DOHH2 (cell line): ENCODE measurements around the gene UNC13A.

Experiments
- H3F3A ChIP-seq: fragments of 200-600 bp; sonication (generic), shearing (Covaris generic); 2 replicates; pipeline ENCODE4 v1.6.0; 2016; ENCODE audit warnings: antibody characterized with exemption, mild to moderate bottlenecking; ENCODE audit not compliant: control insufficient read depth, insufficient read depth
- H3K27ac ChIP-seq: fragments of 200-600 bp; sonication (generic); 2 replicates; pipeline ENCODE4 v1.5.1; 2014; ENCODE audit warnings: low read depth, mild to moderate bottlenecking, low read length, moderate library complexity
- H3K27me3 ChIP-seq: fragments of 200-600 bp; sonication (generic); 2 replicates; pipeline ENCODE4 v1.6.1; 2014; ENCODE audit warnings: mild to moderate bottlenecking, low read length, mixed read lengths; ENCODE audit not compliant: control insufficient read depth
- H3K36me3 ChIP-seq: fragments of 200-600 bp; sonication (generic); 2 replicates; pipeline ENCODE4 v1.6.1; 2014; ENCODE audit warnings: mild to moderate bottlenecking, low read length, moderate library complexity, mixed read lengths; ENCODE audit not compliant: control insufficient read depth
- H3K4me1 ChIP-seq: fragments of 200-600 bp; sonication (generic); 2 replicates; pipeline ENCODE4 v1.6.1; 2014; ENCODE audit warnings: mild to moderate bottlenecking, low read length, mixed read lengths; ENCODE audit not compliant: control insufficient read depth
- H3K4me2 ChIP-seq: fragments of 200-600 bp; sonication (generic); 2 replicates; pipeline ENCODE4 v1.6.0; 2014; ENCODE audit warnings: mild to moderate bottlenecking, low read length, moderate library complexity
- H3K4me3 ChIP-seq: fragments of 200-600 bp; sonication (generic); 2 replicates; pipeline ENCODE4 v1.5.1; 2014; ENCODE audit warnings: mild to moderate bottlenecking, low read length, mixed read lengths
- H3K79me2 ChIP-seq: fragments of 200-600 bp; sonication (generic); 2 replicates; pipeline ENCODE4 v1.6.1; 2014; ENCODE audit warnings: mild to moderate bottlenecking, low read length, mixed read lengths; ENCODE audit not compliant: control insufficient read depth
- H3K9me2 ChIP-seq: fragments of 200-600 bp; sonication (generic); replicated peaks from 2 replicates; pipeline ENCODE4 v1.6.1; 2014; ENCODE audit warnings: mild to moderate bottlenecking, low read length, mixed read lengths; ENCODE audit not compliant: control insufficient read depth
- H3K9me3 ChIP-seq: fragments of 200-600 bp; sonication (generic); 2 replicates; pipeline ENCODE4 v1.6.1; 2014; ENCODE audit warnings: antibody characterized with exemption, low read length, mixed read lengths; ENCODE audit not compliant: control insufficient read depth, insufficient read depth
- H4K20me1 ChIP-seq: fragments of 200-600 bp; sonication (generic); 2 replicates; pipeline ENCODE4 v1.6.0; 2014; ENCODE audit warnings: low read depth, mild to moderate bottlenecking, antibody characterized with exemption, low read length, moderate library complexity; ENCODE audit not compliant: control insufficient read depth, insufficient read depth
- CTCF ChIP-seq: fragments of 200-600 bp; sonication (generic); IDR thresholded peaks from one replicate; pipeline ENCODE4 v1.5.1; 2014; ENCODE audit warnings: antibody characterized with exemption, mild to moderate bottlenecking, low read depth, low read length; ENCODE audit not compliant: poor library complexity, severe bottlenecking
- EZH2phosphoT487 ChIP-seq: fragments of 200-600 bp; sonication (generic); IDR thresholded peaks from 2 replicates; pipeline ENCODE4 v1.6.1; 2017; ENCODE audit warnings: borderline replicate concordance, mild to moderate bottlenecking, antibody characterized with exemption, low read length, moderate library complexity, mixed read lengths

The UNC13A gene

DNA sequence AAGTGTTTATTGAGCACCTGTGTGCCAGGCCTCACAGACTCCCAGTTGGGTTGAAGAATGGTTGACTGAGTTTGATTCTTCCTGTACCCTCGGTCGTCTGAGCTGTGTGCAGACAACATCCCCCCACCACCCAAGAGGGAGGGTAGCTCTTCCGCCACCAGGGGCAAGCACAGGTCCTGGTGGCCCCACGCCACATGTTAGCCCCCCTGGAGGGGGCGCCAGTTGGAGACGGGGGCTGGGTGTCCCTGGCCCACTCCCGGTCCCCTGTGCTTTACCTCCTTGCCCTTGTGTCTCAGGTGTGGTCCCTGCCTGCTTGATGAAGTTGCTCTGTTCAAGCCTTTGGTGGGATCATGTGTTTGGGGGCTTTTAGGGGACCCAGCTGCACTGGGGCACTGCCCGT, 105.5 kb downstream of the UNC13A start:
- no peak overlapping the region for H3K4me3 ChIP-seq
- H3K4me1 ChIP-seq, result peaks cover 8% of the 10 kb centered on the region

GRCh38 chr19:17581211-17581874, 106.8 kb downstream of the UNC13A start:
- H3K27me3 ChIP-seq, result no peaks in the 10 kb centered on the region
- H3K9me2 ChIP-seq, result no peaks in the 10 kb centered on the region
- no peak overlapping the region for H3K27ac ChIP-seq
- H3K79me2 ChIP-seq, result no peaks in the 10 kb centered on the region
- peaks cover 55% of the 10 kb centered on the region for H3K36me3 ChIP-seq
- no peak for TF ChIP-seq EZH2phosphoT487
- TF ChIP-seq CTCF, result no peak
- no peak overlapping the region for H3K4me2 ChIP-seq
- no peaks in the 10 kb centered on the region for H3K9me3 ChIP-seq
- no peaks in the 10 kb centered on the region; the same call in 1 of the 2 replicates for H3F3A ChIP-seq
- peaks cover 8% of the 10 kb centered on the region for H3K4me1 ChIP-seq
- H3K4me3 ChIP-seq, result no peak overlapping the region
- peaks cover 10% of the 10 kb centered on the region; the same call in 1 of the 2 replicates for H4K20me1 ChIP-seq

More for the DNA sequence above, 105.5 kb downstream of the UNC13A start:
- Histone ChIP-seq H3K9me2 (no peaks in the 10 kb centered on the region), H3K27ac (no peak overlapping the region), H3K27me3 (no peaks in the 10 kb centered on the region), H3K9me3 (no peaks in the 10 kb centered on the region), H3K4me2 (no peak overlapping the region), H3K79me2 (no peaks in the 10 kb centered on the region), H4K20me1 (peaks cover 9% of the 10 kb centered on the region; the same call in 1 of the 2 replicates), H3F3A (no peaks in the 10 kb centered on the region; the same call in 1 of the 2 replicates), H3K36me3 (peaks cover 47% of the 10 kb centered on the region)
- TF ChIP-seq EZH2phosphoT487, result no peak
- peak; percentile 15 for TF ChIP-seq CTCF

- H3K79me2 ChIP-seq, result peaks cover 6% of the 10 kb centered on the region; the same call in 1 of the 2 replicates
- no peaks in the 10 kb centered on the region; the same call in 1 of the 2 replicates for H3F3A ChIP-seq
- peaks cover 63% of the 10 kb centered on the region for H3K36me3 ChIP-seq
- peaks cover 8% of the 10 kb centered on the region for H3K4me1 ChIP-seq
- TF ChIP-seq EZH2phosphoT487 (no peak), CTCF (no peak)
- H4K20me1 ChIP-seq, result peaks cover 17% of the 10 kb centered on the region
- H3K9me2 ChIP-seq, result no peaks in the 10 kb centered on the region
- no peak overlapping the region for H3K4me3 ChIP-seq
- H3K9me3 ChIP-seq, result no peaks in the 10 kb centered on the region
- H3K27me3 ChIP-seq, result no peaks in the 10 kb centered on the region
- no peak overlapping the region for H3K4me2 ChIP-seq
- no peak overlapping the region for H3K27ac ChIP-seq
Measured at GRCh38 chr19:17580470-17581144, 107.5 kb downstream of the UNC13A start.
